Central memory CD4-positive, alpha-beta T cell (primary cell): ENCODE measurements around the gene PRR36.

Experiments used
- DNase-seq: peaks from one replicate; pipeline ENCODE4 v3.0.0; 2022

PRR36 gene

GRCh38 chr19:7858109-7858770, 15.9 kb downstream of the PRR36 start:
- DNase-seq, result no peak

- no peak for DNase-seq
Measured at GRCh38 chr19:7857727-7858108, 16.5 kb downstream of the PRR36 start.

DNA sequence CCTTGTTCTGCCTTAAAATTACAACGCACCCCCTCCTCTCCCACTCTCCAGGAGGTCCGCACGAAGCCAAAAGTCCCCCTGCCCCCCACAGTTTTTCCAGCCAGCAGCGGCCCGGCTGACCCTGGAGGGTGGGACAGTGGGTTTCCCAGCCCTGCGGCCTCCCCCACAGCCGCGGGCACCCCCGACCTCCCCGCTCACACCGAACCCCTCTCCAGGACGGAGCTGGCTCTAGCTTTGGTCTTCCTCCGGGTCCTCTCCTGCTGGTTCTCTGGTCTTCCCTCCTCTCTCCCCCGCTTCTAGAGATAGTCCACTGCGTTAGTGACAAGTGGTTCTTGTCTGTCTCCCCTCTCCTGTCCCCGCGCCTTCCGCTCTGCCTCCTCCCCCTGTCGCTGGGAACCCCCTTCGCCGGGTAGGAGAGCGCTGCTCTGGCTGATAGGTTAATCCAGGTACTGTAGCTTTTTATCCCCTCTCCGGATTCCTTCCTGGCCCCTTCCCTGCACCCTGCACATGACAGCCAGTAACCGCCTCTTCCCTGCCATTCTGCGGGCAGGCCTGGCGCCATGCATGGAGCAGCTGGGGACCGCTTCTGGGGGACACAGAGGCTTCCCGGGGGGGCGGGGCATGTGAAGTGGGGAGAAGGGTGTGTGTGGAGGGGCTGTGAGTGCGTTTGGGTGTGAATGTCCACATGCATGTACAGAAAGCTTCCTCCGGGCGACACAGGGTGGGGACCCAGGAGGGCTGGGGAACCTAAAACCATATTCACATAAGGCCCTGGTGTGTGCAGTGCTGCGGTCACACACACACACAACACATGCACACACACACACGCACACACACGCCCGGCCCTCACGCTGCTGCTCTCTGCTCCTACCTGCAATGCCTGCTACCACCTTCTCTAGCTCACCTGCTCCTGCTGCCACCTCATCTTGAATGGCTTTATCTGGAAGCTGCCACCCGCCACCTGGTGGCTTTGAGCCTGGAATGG, 17.2 kb downstream of the PRR36 start:
- DNase-seq, result no peak

GRCh38 chr19:7856109-7856591, 18.0 kb downstream of the PRR36 start:
- DNase-seq, result no peak

DNA sequence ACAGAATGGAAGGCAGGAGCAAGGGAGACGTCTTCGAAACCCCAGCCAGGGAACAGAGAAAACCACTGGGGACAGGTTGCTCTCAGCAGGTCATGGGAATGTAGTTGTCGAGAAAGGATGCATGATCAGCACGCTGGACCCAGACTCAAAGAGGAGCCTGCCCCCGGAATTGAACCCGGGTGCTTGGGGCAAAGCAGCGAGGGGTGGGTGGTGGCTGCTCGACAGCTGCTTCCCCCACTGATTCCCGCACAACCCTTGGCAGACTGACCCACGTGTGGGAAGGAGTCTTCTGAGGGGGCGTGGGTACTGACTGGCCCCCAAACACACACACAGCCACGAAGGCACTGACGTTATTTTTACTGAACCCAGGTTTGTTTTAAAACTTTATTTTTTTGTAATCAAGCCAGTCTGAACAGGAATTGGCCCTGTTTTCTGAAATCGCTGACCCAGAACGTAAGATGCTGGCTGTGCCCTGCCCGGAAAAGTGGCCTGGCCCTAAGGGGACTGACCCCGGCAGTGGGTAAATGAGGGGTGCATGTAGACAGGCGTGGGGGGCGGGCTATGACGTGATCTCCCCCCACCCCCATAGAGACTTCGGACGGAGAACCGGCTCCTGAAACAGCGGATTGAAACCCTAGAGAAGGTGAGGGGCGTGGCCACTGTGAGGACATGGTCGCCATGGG, 18.6 kb downstream of the PRR36 start:
- no peak for DNase-seq

GRCh38 chr19:7853770-7854128, 20.4 kb downstream of the PRR36 start:
- no peak for DNase-seq

DNA sequence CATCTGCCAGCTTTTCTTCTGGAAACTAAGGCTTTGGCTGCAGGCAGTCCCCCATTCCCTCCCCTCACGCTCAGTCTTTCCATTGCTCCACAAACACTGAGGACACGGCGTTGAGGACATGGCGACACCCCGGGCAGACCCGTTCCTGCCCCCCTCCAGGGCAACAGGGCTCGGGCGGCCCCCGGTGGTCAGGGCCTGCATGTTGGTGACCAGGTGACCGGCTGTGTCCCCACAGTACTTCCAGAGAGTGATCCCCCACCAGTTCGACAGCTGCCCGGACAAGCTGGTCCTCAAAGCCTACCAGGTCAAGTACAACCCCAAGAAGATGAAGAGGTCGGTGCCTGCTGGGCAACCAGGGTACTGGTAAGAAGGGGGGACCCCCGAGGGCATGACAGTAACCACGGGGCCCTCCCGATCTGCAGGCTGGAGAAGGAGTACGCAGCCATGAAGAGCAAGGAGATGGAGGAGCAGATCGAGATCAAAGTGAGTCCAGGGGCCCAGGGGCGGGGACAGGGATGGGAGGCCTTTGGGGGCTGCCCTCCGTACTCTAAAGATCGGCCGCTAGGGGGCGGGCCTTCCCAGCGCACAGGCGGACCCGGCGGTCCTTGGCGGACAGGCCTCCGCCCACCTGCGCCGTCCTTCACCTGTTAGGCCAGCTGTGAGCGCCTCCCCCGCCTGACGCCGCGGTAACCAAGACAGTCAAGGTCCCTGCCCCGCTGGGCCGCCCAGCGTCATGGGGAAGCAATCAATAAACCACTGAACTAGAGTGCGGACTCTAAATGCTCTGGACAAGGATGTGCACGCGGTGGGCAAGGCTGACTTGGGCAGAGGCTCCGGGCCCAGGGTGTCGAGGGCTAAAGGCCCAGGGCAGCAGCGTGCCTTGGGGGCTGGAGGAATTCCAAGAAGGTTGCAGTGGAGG, 21.1 kb downstream of the PRR36 start:
- DNase-seq, result peak; percentile 51

DNA sequence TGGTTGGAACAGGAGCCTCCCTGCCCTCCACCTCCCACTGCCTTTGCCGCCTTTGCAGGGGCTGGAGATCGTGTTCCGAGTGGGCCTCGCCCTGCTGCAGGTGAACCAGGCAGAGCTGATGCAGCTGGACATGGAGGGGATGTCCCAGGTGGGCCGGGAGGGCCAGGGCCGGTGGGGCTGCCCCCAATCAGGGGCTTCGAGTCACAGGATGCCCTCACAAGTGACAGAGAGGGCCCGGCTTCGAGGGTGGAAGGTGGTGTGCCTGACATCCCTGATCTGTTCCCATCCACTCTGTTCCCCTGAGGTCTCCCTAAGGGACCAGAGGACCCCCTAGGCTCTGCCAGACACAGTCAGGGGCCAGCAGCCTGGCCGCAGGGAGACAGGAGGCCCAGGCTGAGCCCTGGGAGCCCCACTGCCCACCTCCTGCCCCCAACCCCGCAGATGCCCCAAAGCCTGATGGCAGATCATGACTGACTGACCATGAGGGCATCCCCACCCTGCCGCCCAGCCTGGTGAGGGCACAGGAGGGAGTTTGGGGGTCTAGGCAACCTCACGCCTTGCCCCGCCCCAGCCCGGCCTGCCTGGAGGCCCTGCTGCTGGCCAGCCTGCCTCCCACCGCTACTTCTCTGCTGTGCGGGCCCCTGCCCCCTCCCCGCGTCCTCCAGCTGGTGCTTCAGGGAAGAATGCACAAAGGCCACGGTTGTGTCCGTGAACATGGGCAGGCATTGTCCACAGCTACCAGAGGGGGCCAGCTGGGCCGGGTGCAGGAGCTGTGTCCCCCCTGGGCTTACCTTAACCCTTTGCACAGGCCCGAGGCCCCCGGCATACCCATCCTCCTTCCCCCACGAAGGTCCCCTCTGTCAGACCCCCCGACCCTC, 22.3 kb downstream of the PRR36 start:
- DNase-seq, result no peak

DNA sequence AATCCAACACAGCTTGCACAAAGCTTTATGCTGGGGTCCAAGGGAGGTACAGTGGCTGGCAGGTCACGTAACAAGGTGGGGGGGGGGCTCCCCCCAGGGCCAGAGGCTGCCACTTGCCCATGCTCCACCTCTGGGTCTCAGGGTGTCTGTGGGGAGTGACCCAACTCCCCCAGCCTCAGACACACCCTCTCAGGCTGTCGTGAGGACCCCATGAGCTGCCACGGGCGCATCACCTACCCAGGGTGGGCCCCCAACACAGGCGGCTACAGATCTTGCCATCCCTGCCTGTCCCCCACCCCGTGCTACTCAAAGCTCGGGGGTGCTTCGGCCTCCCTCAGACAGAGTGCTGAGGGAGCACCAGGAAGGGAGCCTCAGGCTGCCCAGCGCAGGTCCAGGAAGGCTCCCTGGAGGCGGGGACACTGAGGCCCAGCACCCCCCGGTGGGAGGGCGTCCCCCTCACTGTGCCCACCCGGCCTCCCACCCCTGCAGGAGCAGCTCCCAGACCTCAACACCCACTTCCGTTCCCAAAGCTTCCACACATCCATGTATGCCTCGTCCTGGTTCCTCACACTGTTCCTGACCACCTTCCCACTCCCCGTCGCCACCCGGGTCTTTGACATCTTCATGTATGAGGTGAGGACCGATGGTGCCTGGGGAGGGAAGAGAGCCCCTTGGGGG, 23.1 kb downstream of the PRR36 start:
- no peak for DNase-seq

GRCh38 chr19:7850000-7850813, 24.0 kb downstream of the PRR36 start:
- no peak for DNase-seq

GRCh38 chr19:7849631-7849999, 24.6 kb downstream of the PRR36 start:
- DNase-seq, result no peak

GRCh38 chr19:7848779-7849457, 25.3 kb downstream of the PRR36 start:
- no peak for DNase-seq

GRCh38 chr19:7847664-7848063, 26.5 kb downstream of the PRR36 start:
- DNase-seq, result no peak

GRCh38 chr19:7846155-7846646, 28.0 kb downstream of the PRR36 start:
- no peak for DNase-seq

DNA sequence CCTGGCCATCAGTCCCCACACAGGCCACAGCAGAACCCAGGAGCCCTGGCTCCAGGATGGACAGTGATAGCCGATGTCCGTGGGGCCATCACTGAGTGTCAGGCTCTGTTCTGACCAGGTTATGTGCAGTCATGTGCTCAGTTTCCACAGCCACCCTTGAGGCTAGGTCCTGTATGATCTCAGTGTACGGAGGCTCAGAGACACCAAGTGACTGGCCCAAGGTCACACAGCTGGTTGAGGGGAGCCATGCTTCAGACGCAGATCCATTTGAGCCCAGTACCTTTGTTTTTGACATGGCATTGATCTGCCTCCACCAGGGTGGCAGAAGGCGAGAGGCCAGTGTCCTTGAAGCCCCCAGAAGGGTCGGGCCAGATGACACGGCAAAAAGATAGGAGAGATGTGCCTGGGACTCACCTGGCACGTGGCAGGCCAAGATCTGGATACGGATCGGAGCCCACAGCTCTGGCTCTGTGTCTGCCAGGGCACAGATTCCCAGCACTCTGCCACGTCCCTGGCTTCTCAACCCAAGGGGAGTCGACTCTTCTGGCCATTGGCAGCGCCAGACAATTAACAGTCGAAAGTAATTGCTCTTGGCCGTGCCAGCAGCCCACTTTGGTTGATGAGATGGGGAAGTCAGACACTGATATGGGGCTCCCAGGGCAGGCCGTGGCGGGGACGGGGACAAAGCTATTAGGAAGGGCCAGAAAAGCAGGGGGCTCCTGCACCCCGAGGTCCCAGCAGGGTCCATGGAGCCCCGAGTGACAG, 28.6 kb downstream of the PRR36 start:
- no peak for DNase-seq

- DNase-seq, result no peak
Measured at GRCh38 chr19:7844951-7845350, 29.2 kb downstream of the PRR36 start.

GRCh38 chr19:7844405-7844804, 29.8 kb downstream of the PRR36 start:
- no peak for DNase-seq

- no peak for DNase-seq
Measured at GRCh38 chr19:7843521-7843920, 30.7 kb downstream of the PRR36 start.
